SK-N-SH (cell line): ENCODE measurements around the gene RASGRF2. TPM values are rescaled to one million over a fixed set of nuclear protein-coding genes. Genes with fewer than 3 reads are reported as not detected.

Experiments
- CTCF ChIA-PET: fragments of 300-600, 350-600 bp; formaldehyde crosslinking; extraction: SDS; loops from one replicate; lab custom pipeline; 2021; lab: Yijun Ruan, JAX
- POLR2A ChIA-PET: fragments of 350-600 bp; sonication (Branson Sonifier 250); formaldehyde crosslinking; extraction: SDS; loops from one replicate; lab custom pipeline; 2020; ENCODE audit warnings: antibody characterized with exemption, inconsistent platforms; lab: Yijun Ruan, JAX
- DNase-seq: peaks from one replicate; pipeline ENCODE4 v3.0.0; 2012
- H2AFZ ChIP-seq: fragments of 200-600 bp; sonication (generic); 2 replicates; pipeline ENCODE4 v1.8.1; 2016; ENCODE audit warnings: antibody characterized with exemption, mild to moderate bottlenecking, low read depth
- H3F3A ChIP-seq: fragments of 200-600 bp; sonication (generic); replicated peaks from 2 replicates; pipeline ENCODE3; 2016; ENCODE audit warnings: antibody characterized with exemption, mild to moderate bottlenecking; ENCODE audit not compliant: insufficient read depth
- H3K27ac ChIP-seq, 2 experiments: fragments of 200-500 bp in 1 of 2; fragments of 200-600 bp in 1 of 2; sonication (Bioruptor generic) in 1 of 2; sonication (generic), shearing (Covaris generic) in 1 of 2; 2 replicates each; pipeline versions ENCODE4 v1.5.1 to v1.6.1; 2014 to 2016; ENCODE audit warnings: low read depth in 2 of 2, inconsistent platforms in 1 of 2, low read length in 1 of 2, mild to moderate bottlenecking in 1 of 2, mixed read lengths in 1 of 2
- H3K27me3 ChIP-seq: fragments of 200-600 bp; sonication (generic), shearing (Covaris generic); 2 replicates; pipeline ENCODE4 v1.6.1; 2016; ENCODE audit warnings: mixed run types; ENCODE audit not compliant: insufficient read depth
- H3K36me3 ChIP-seq, 2 experiments: fragments of 200-500 bp in 1 of 2; fragments of 200-600 bp in 1 of 2; sonication (Bioruptor generic) in 1 of 2; sonication (generic) in 1 of 2; replicated peaks in 1 of 2; 2 replicates each; pipeline versions ENCODE3 to v1.5.1; 2014 to 2016; ENCODE audit warnings: low read length in 1 of 2, mild to moderate bottlenecking in 1 of 2; ENCODE audit not compliant: insufficient read depth in 2 of 2, control insufficient read depth in 1 of 2
- H3K4me1 ChIP-seq, 2 experiments: fragments of 200-500 bp in 1 of 2; fragments of 200-600 bp in 1 of 2; sonication (Bioruptor generic) in 1 of 2; sonication (generic), shearing (Covaris generic) in 1 of 2; 2 replicates each; pipeline versions ENCODE4 v1.5.1 to v1.6.1; 2014 to 2016; ENCODE audit warnings: low read depth in 1 of 2, low read length in 1 of 2, mixed run types in 1 of 2; ENCODE audit not compliant: insufficient read depth in 2 of 2, control insufficient read depth in 1 of 2
- H3K4me2 ChIP-seq: fragments of 200-600 bp; sonication (generic), shearing (Covaris generic); 2 replicates; pipeline ENCODE4 v1.6.1; 2017; ENCODE audit warnings: mixed run types
- H3K4me3 ChIP-seq, 2 experiments: fragments of 200-500 bp in 1 of 2; fragments of 200-600 bp in 1 of 2; sonication (Bioruptor generic) in 1 of 2; sonication (generic), shearing (Covaris generic) in 1 of 2; 2 replicates each; pipeline versions ENCODE4 v1.5.1 to v1.8.1; 2014 to 2016; ENCODE audit warnings: low read depth in 2 of 2, inconsistent platforms in 1 of 2, low read length in 1 of 2, mild to moderate bottlenecking in 1 of 2, mixed read lengths in 1 of 2, moderate library complexity in 1 of 2
- H3K79me2 ChIP-seq: fragments of 200-600 bp; sonication (generic); 2 replicates; pipeline ENCODE4 v1.8.1; 2017; ENCODE audit warnings: mild to moderate bottlenecking; ENCODE audit not compliant: insufficient read depth
- H3K9ac ChIP-seq: fragments of 200-600 bp; sonication (generic); 2 replicates; pipeline ENCODE4 v1.6.1; 2017; ENCODE audit warnings: mixed run types
- H3K9me2 ChIP-seq: fragments of 200-600 bp; sonication (generic); 2 replicates; pipeline ENCODE4 v1.6.1; 2017; ENCODE audit warnings: mixed run types
- H3K9me3 ChIP-seq: fragments of 200-600 bp; sonication (generic); 2 replicates; pipeline ENCODE4 v1.6.1; 2017; ENCODE audit warnings: mixed run types, mild to moderate bottlenecking, moderate library complexity
- H4K20me1 ChIP-seq: fragments of 200-600 bp; sonication (generic); 2 replicates; pipeline ENCODE4 v1.6.1; 2017; ENCODE audit warnings: mild to moderate bottlenecking, mixed run types; ENCODE audit not compliant: insufficient read depth
- CTCF ChIP-seq: fragments of 200-600 bp; sonication (generic); IDR thresholded peaks from 2 replicates; pipeline ENCODE4 v1.6.1; 2017; ENCODE audit warnings: antibody characterized with exemption, mild to moderate bottlenecking, moderate library complexity
- EZH2phosphoT487 ChIP-seq: fragments of 200-600 bp; sonication (generic); IDR thresholded peaks from 2 replicates; pipeline ENCODE4 v1.6.1; 2017; ENCODE audit warnings: low read depth, mixed run types, mild to moderate bottlenecking, antibody characterized with exemption, moderate library complexity, borderline replicate concordance
- FOXJ3 ChIP-seq: sonication (generic); formaldehyde crosslinking; IDR thresholded peaks from 2 replicates; pipeline ENCODE4 v1.5.1; 2020; ENCODE audit warnings: mild to moderate bottlenecking, missing genetic modification reagents
- GABPA ChIP-seq: IDR thresholded peaks from 2 replicates; pipeline ENCODE4 v1.4.0; 2012; ENCODE audit warnings: low read depth, mild to moderate bottlenecking
- IRF3 ChIP-seq: fragments of 150-350 bp; IDR thresholded peaks from 2 replicates; pipeline ENCODE4 v1.6.1; 2016; ENCODE audit warnings: mild to moderate bottlenecking, low read depth, low read length
- JUND ChIP-seq: IDR thresholded peaks from 2 replicates; pipeline ENCODE4 v1.4.0; 2012
- MEF2A ChIP-seq: IDR thresholded peaks from 2 replicates; pipeline ENCODE4 v1.4.0; 2012; ENCODE audit warnings: low read depth, borderline replicate concordance
- NFIC ChIP-seq: IDR thresholded peaks from 2 replicates; pipeline ENCODE4 v1.4.0; 2012; ENCODE audit warnings: borderline replicate concordance
- RAD21 ChIP-seq: IDR thresholded peaks from 2 replicates; pipeline ENCODE4 v1.6.1; 2012; ENCODE audit warnings: mild to moderate bottlenecking, low read length
- RCOR1 ChIP-seq: fragments of 150-350 bp; IDR thresholded peaks from 2 replicates; pipeline ENCODE4 v1.6.1; 2017; ENCODE audit warnings: antibody characterized with exemption, low read length
- SIN3A ChIP-seq: IDR thresholded peaks from 2 replicates; pipeline ENCODE4 v1.6.1; 2012; ENCODE audit warnings: low read depth, mild to moderate bottlenecking, low read length, moderate library complexity, borderline replicate concordance
- SMC3 ChIP-seq: IDR thresholded peaks from 2 replicates; pipeline ENCODE4 v1.6.1; 2012; ENCODE audit warnings: low read depth, low read length, improper control_type of control experiment
- TAF1 ChIP-seq: IDR thresholded peaks from 2 replicates; pipeline ENCODE4 v1.6.1; 2012; ENCODE audit warnings: low read depth, mild to moderate bottlenecking, low read length, moderate library complexity, borderline replicate concordance
- USF1 ChIP-seq: IDR thresholded peaks from 2 replicates; pipeline ENCODE4 v1.4.0; 2012; ENCODE audit warnings: low read depth, borderline replicate concordance
- USF2 ChIP-seq: fragments of 150-350 bp; IDR thresholded peaks from 2 replicates; pipeline ENCODE4 v1.6.1; 2017; ENCODE audit warnings: antibody characterized with exemption, low read length, low read depth, borderline replicate concordance
- YY1 ChIP-seq: IDR thresholded peaks from 2 replicates; pipeline ENCODE4 v1.4.0; 2012; ENCODE audit warnings: low read depth, mild to moderate bottlenecking
- polyA plus RNA-seq, 3 experiments: library from polyadenylated mRNA; depleted of rRNA; stranded (reverse); fragments of >200 nt; gene quantifications; 2 replicates each; pipeline ENCODE4 v1.2.3, GENCODE V29; 2012
- TF ChIP-seq, protein P1 (sequence below): IDR thresholded peaks from 2 replicates; pipeline ENCODE4; 2012

The RASGRF2 gene
- polyA plus RNA-seq, 1 of the 3 experiments (the other 2 are of a cell fraction), result under 0.01 TPM

DNA sequence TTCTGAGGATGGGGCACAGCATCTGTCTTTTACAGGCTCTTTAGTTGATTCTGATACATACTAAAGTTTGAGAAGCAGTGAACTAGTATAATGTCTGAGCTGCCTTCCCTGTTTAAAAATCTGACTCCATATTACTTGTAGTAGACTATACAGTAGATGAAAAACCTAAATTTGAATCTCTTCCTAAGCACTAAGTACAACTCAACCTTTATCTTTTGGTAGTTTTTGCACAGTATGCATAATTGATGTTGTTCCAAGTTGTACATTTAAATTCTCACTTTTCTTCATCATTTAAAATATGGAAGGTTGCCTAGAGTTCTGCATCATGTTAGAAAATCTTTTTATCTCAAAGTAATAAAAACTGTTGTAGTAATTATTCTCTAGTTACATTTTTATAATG is 174.4 kb downstream of the RASGRF2 start:
- Histone ChIP-seq H3K9me2 (no peaks in the 10 kb centered on the region), H2AFZ (no peak overlapping the region), H3K4me1 (no peaks in the 10 kb centered on the region), H3K4me2 (no peak overlapping the region), H3K4me3 (no peak overlapping the region), H3F3A (no peaks in the 10 kb centered on the region), H3K27me3 (no peaks in the 10 kb centered on the region), H4K20me1 (no peaks in the 10 kb centered on the region), H3K9ac (no peak overlapping the region), H3K36me3 (no peaks in the 10 kb centered on the region), H3K27ac (no peak overlapping the region), H3K9me3 (no peaks in the 10 kb centered on the region), H3K79me2 (no peaks in the 10 kb centered on the region)
- DNase-seq, result no peak
- ChIA-PET CTCF (interaction anchor here (1.5 kb wide), 1 partner anchor 61 kb away, joined by 3 read pairs; no protein-coding TSS in a partner anchor), POLR2A (no interaction called here)
- TF ChIP-seq NFIC (no peak), SMC3 (no peak), EZH2phosphoT487 (no peak), FOXJ3 (CRISPR knock-in tag) (no peak), SIN3A (no peak), RCOR1 (no peak), RAD21 (no peak), MEF2A (no peak), USF1 (no peak), TAF1 (no peak), USF2 (no peak), IRF3 (no peak), GABPA (no peak), CTCF (no peak), JUND (no peak), YY1 (no peak)
- TF ChIP-seq, protein P1, sequence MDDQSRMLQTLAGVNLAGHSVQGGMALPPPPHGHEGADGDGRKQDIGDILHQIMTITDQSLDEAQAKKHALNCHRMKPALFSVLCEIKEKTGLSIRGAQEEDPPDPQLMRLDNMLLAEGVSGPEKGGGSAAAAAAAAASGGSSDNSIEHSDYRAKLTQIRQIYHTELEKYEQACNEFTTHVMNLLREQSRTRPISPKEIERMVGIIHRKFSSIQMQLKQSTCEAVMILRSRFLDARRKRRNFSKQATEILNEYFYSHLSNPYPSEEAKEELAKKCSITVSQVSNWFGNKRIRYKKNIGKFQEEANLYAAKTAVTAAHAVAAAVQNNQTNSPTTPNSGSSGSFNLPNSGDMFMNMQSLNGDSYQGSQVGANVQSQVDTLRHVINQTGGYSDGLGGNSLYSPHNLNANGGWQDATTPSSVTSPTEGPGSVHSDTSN, result no peak
